HepG2 (cell line): Measurements from ENCODE around the gene TEAD1. TPM values are rescaled to one million over a fixed set of nuclear protein-coding genes. Genes with fewer than 3 reads are reported as not detected.

Experiments
- ATAC-seq: fragments of 200-7000 bp; cut with Tn5 transposase; 3 replicates; pipeline ENCODE4 v1.9.1; 2020; ENCODE audit warnings: mild to moderate bottlenecking, moderate library complexity
- BruUV-seq: library from RNA; stranded (reverse); fragments of 400-500 nt; replicated peaks from 2 replicates; lab custom pipeline; 2021; lab: Mats Ljungman, UMichigan
- CTCF ChIA-PET: fragments of 300-600 bp; formaldehyde crosslinking; extraction: SDS; loops from one replicate; lab custom pipeline; 2021; ENCODE audit warnings: low total read pairs, inconsistent platforms, low intra/inter-chr PET ratio; lab: Yijun Ruan, JAX
- POLR2A ChIA-PET: fragments of 350-600 bp; sonication (Branson Sonifier 250); formaldehyde crosslinking; loops from one replicate; lab custom pipeline; 2020; ENCODE audit warnings: antibody characterized with exemption, inconsistent platforms; lab: Yijun Ruan, JAX
- DNase-seq: peaks from one replicate; pipeline ENCODE4 v3.0.0-alpha.2; 2015; ENCODE audit warnings: low spot score
- FAIRE-seq: peaks from 3 replicates; lab custom pipeline; 2011; peaks lifted over from hg19 to GRCh38; lab: Jason Lieb, UNC
- H2AFZ ChIP-seq: one replicate; pipeline ENCODE4 v1.6.1; 2011; ENCODE audit warnings: low read length, inconsistent platforms
- H3K27ac ChIP-seq: fragments of 300-600 bp; 3 replicates; pipeline ENCODE4 v1.8.0; 2011; ENCODE audit warnings: mixed run types, mild to moderate bottlenecking, mixed read lengths, low read length, inconsistent platforms; ENCODE audit not compliant: insufficient read depth; ENCODE audit errors: extremely low read length
- H3K27me3 ChIP-seq, 2 experiments: fragments of 200-600 bp in 1 of 2; 2 replicates in 1 of 2; 3 replicates in 1 of 2; pipeline versions ENCODE4 v1.6.0 to v1.8.0; 2011; ENCODE audit warnings: low read length in 2 of 2, mild to moderate bottlenecking in 2 of 2, moderate library complexity in 2 of 2, inconsistent platforms in 1 of 2; ENCODE audit not compliant: insufficient read depth in 2 of 2, control insufficient read depth in 1 of 2
- H3K36me3 ChIP-seq, 2 experiments: fragments of 200-600 bp in 1 of 2; replicated peaks in 1 of 2; 2 replicates in 1 of 2; 3 replicates in 1 of 2; pipeline versions ENCODE4 v1.5.1 to v1.8.0; 2011; ENCODE audit warnings: low read length in 2 of 2, inconsistent platforms in 1 of 2; ENCODE audit not compliant: insufficient read depth in 2 of 2, control insufficient read depth in 1 of 2
- H3K4me1 ChIP-seq: 2 replicates; pipeline ENCODE4 v1.5.1; 2012; ENCODE audit warnings: low read length, inconsistent platforms; ENCODE audit not compliant: insufficient read depth
- H3K4me2 ChIP-seq: 2 replicates; pipeline ENCODE4 v1.6.0; 2011; ENCODE audit warnings: low read depth, low read length, inconsistent platforms
- H3K4me3 ChIP-seq, 3 experiments: fragments of 200-600 bp in 1 of 3; sonication (generic), shearing (Covaris generic) in 1 of 3; replicated peaks in 1 of 3; 2 replicates each; pipeline ENCODE4 v1.5.1; 2011 to 2016; ENCODE audit warnings: low read length in 3 of 3, inconsistent platforms in 2 of 3, low read depth in 2 of 3, mild to moderate bottlenecking in 2 of 3, control low read depth in 1 of 3, mixed read lengths in 1 of 3; ENCODE audit not compliant: insufficient read depth in 1 of 3
- H3K79me2 ChIP-seq: one replicate; pipeline ENCODE4 v1.6.1; 2011; ENCODE audit warnings: low read length, inconsistent platforms; ENCODE audit not compliant: insufficient read depth
- H3K9ac ChIP-seq: 2 replicates; pipeline ENCODE4 v1.6.0; 2011; ENCODE audit warnings: mild to moderate bottlenecking, low read depth, low read length, inconsistent platforms; ENCODE audit not compliant: insufficient read depth
- H3K9me3 ChIP-seq: 2 replicates; pipeline ENCODE4 v1.5.1; 2012; ENCODE audit warnings: mild to moderate bottlenecking, low read length
- H4K20me1 ChIP-seq: 2 replicates; pipeline ENCODE4 v1.6.0; 2011; ENCODE audit warnings: inconsistent platforms, mild to moderate bottlenecking, low read length, moderate library complexity; ENCODE audit not compliant: insufficient read depth
- AKAP8 ChIP-seq: sonication (generic); formaldehyde crosslinking; IDR thresholded peaks from 2 replicates; pipeline ENCODE4 v1.5.1; 2020; ENCODE audit warnings: mild to moderate bottlenecking, missing genetic modification reagents
- DMTF1 ChIP-seq: sonication (generic); formaldehyde crosslinking; IDR thresholded peaks from 2 replicates; pipeline ENCODE4 v1.4.0; 2020; ENCODE audit warnings: mild to moderate bottlenecking, missing genetic modification reagents
- EEA1 ChIP-seq: sonication (generic); formaldehyde crosslinking; IDR thresholded peaks from 2 replicates; pipeline ENCODE4 v1.5.1; 2020; ENCODE audit warnings: mild to moderate bottlenecking, missing genetic modification reagents, borderline replicate concordance
- EHMT2 ChIP-seq: fragments of 200-600 bp; sonication (generic); IDR thresholded peaks from 2 replicates; pipeline ENCODE4 v1.7.0; 2017; ENCODE audit warnings: antibody characterized with exemption, low read depth, low read length, borderline replicate concordance
- HMGXB3 ChIP-seq: sonication (generic); formaldehyde crosslinking; IDR thresholded peaks from 2 replicates; pipeline ENCODE4 v1.4.0; 2020; ENCODE audit warnings: missing genetic modification reagents, borderline replicate concordance
- HNF4G ChIP-seq, 2 experiments: sonication (generic) in 1 of 2; formaldehyde crosslinking in 1 of 2; IDR thresholded peaks; 2 replicates each; pipeline versions ENCODE4 v1.4.0 to v1.6.1; 2011 to 2020; ENCODE audit warnings: borderline replicate concordance in 2 of 2, low read depth in 2 of 2, mild to moderate bottlenecking in 2 of 2, low read length in 1 of 2, missing genetic modification reagents in 1 of 2, moderate library complexity in 1 of 2
- MTF1 ChIP-seq: sonication (generic); formaldehyde crosslinking; IDR thresholded peaks from 2 replicates; pipeline ENCODE4 v1.5.0; 2020; ENCODE audit warnings: missing genetic modification reagents
- PHF21A ChIP-seq: sonication (generic); formaldehyde crosslinking; IDR thresholded peaks from 2 replicates; pipeline ENCODE4 v1.5.0; 2020; ENCODE audit warnings: mild to moderate bottlenecking, missing genetic modification reagents
- YY1 ChIP-seq: IDR thresholded peaks from 2 replicates; pipeline ENCODE4 v1.6.1; 2011; ENCODE audit warnings: low read length, low read depth, moderate library complexity, mild to moderate bottlenecking; ENCODE audit not compliant: insufficient read depth, insufficient replicate concordance
- ZFP62 ChIP-seq: sonication (generic); formaldehyde crosslinking; IDR thresholded peaks from 2 replicates; pipeline ENCODE4 v1.4.0; 2020; ENCODE audit warnings: missing genetic modification reagents
- ZNF546 ChIP-seq: sonication (generic); formaldehyde crosslinking; conservative IDR thresholded peaks from 2 replicates; pipeline ENCODE4 v1.8.1; 2023; ENCODE audit warnings: mild to moderate bottlenecking, missing genetic modification reagents
- ZNF615 ChIP-seq: sonication (generic); formaldehyde crosslinking; IDR thresholded peaks from 2 replicates; pipeline ENCODE4 v1.5.0; 2020; ENCODE audit warnings: mild to moderate bottlenecking, missing genetic modification reagents, borderline replicate concordance
- ZNF713 ChIP-seq: sonication (generic); formaldehyde crosslinking; IDR thresholded peaks from 2 replicates; pipeline ENCODE4 v1.4.0; 2020; ENCODE audit warnings: mild to moderate bottlenecking, missing genetic modification reagents
- ZSCAN22 ChIP-seq: sonication (generic); formaldehyde crosslinking; IDR thresholded peaks from 2 replicates; pipeline ENCODE4 v1.4.0; 2020; ENCODE audit warnings: mild to moderate bottlenecking, missing genetic modification reagents
- WGBS: methylation state at CpG from one replicate; pipeline ENCODE4 v1.1.6; 2017; ENCODE audit warnings: low lambda C conversion rate; 5-methylcytosine and 5-hydroxymethylcytosine counted together
- in situ Hi-C: cut with HindIII; loops from 2 replicates; pipeline ENCODE4 v1.10.0; 2017; ENCODE audit warnings: low pct_unique_long_range_greater_than_20kb; ENCODE audit not compliant: extremely low pct_ligation_motif_present
- intact Hi-C: fragments of 100-400 bp; cut with micrococcal nuclease; formaldehyde crosslinking; loops from one replicate; pipeline ENCODE4 v1.10.0; 2022; ENCODE audit not compliant: unreplicated experiment
- polyA plus RNA-seq, 8 experiments: library from polyadenylated mRNA; depleted of rRNA in 3 of 8; stranded (reverse) in 7 of 8; unstranded in 1 of 8; fragments of >200 nt; fragmentation: Illumina TruSeq in 4 of 8; extraction: Trizol in 4 of 8; gene quantifications; 2 replicates each; pipeline versions ENCODE4 v1.2.1 to v1.2.3, GENCODE V29; 2011 to 2016; ENCODE audit warnings: low read depth in 4 of 8, missing spikeins in 1 of 8, mixed read lengths in 1 of 8; ENCODE audit not compliant: insufficient read depth in 1 of 8
- total RNA-seq, 5 experiments: library from RNA; depleted of rRNA; stranded (reverse); fragments of >200 nt; fragmentation: Illumina TruSeq; extraction: Trizol; gene quantifications; 2 replicates each; pipeline ENCODE4 v1.2.3, GENCODE V29; 2016; ENCODE audit warnings: low read depth in 1 of 5

TEAD1 gene
- total and polyA plus RNA-seq, 2 of the 13 experiments (the other 11 are each of a cell fraction or from before 2014, with no cell fraction given) = 20.1 to 30.5 TPM

- over 99% methylated on average over 6 of the region's 6 CpGs for WGBS
- no peak overlapping the region for H2AFZ ChIP-seq
- H3K27ac ChIP-seq = no peak overlapping the region
- H3K4me1 ChIP-seq = peaks cover 13% of the 10 kb centered on the region
- FAIRE-seq = no peak
- no peak overlapping the region for H3K9ac ChIP-seq
- intact Hi-C loops = no loop called here
- H3K9me3 ChIP-seq = no peaks in the 10 kb centered on the region
- in situ Hi-C loops = no loop called here
- DNase-seq = no peak
- no peak overlapping the region for H3K4me3 ChIP-seq
- H3K27me3 ChIP-seq = no peaks in the 10 kb centered on the region
- TF ChIP-seq HNF4G (IDR thresholded peaks at IDR 0.05; ENCODE audit: borderline replicate concordance, low read depth, low read length) = no peak
- no peak for TF ChIP-seq HNF4G (CRISPR knock-in tag; IDR thresholded peaks at IDR 0.05; ENCODE audit: borderline replicate concordance, low read depth)
- TF ChIP-seq YY1 = no peak
- no peak for TF ChIP-seq MTF1 (CRISPR knock-in tag)
- no peak for TF ChIP-seq PHF21A (CRISPR knock-in tag)
- TF ChIP-seq ZFP62 = no peak
- no peak for TF ChIP-seq ZNF615
- no peak for TF ChIP-seq ZNF546 (CRISPR knock-in tag)
- no peak for TF ChIP-seq AKAP8 (CRISPR knock-in tag)
- TF ChIP-seq EEA1 = no peak
- no peak for TF ChIP-seq HMGXB3 (CRISPR knock-in tag)
- TF ChIP-seq ZNF713 (CRISPR knock-in tag) = no peak
- no peak for TF ChIP-seq DMTF1 (CRISPR knock-in tag)
- no peak for TF ChIP-seq EHMT2
- no peak for TF ChIP-seq ZSCAN22 (CRISPR knock-in tag)
- H3K36me3 ChIP-seq = no peaks in the 10 kb centered on the region
- ChIA-PET CTCF (no interaction called here), POLR2A (no interaction called here)
- ATAC-seq = no peak
- H3K79me2 ChIP-seq = peaks cover 14% of the 10 kb centered on the region
- H3K4me2 ChIP-seq = no peak overlapping the region
- H4K20me1 ChIP-seq = no peaks in the 10 kb centered on the region
- BruUV-seq = no TSS peak
Observed at GRCh38 chr11:12716816-12717215, 42.6 kb downstream of the TEAD1 start.
